ENCODE data around the gene KLHL3.

Gene KLHL3

DNA sequence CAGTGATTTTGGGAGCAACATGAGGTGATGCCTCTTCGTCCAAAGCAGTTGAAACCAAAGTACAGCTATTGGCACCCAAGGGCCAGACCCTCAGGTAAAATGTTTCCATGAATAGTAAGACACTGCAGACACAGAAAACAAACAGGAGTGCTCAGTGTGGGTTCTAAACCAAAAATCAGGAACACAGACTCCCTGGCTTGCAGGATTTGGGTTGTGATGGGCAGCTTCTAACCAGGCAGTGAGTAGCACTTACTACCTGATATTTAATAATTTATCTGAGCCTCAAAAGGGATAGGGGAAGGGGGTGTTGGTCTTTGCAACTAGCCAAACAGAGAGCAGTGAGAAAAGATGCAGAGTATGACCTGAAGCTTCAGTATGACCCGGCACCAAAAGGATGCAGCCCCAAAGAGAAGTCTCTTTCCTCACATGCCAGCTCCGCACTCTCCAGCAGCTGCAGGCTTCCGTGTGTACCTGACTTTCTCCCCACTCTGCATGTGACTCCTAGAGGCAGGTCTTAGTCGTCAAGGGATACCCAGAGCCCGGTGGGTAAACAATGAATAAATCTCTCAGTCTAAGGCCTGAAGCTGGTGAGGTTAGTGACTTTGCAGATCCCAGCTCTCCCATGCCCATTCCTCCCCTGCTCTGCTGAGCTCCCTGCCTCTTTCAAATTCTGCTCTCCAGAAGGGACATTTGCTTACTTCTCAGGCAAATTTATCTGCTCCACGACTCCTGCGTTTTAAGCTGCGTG lies 131.4 kb downstream of the KLHL3 start:
- DNase-seq: no peak

DNA sequence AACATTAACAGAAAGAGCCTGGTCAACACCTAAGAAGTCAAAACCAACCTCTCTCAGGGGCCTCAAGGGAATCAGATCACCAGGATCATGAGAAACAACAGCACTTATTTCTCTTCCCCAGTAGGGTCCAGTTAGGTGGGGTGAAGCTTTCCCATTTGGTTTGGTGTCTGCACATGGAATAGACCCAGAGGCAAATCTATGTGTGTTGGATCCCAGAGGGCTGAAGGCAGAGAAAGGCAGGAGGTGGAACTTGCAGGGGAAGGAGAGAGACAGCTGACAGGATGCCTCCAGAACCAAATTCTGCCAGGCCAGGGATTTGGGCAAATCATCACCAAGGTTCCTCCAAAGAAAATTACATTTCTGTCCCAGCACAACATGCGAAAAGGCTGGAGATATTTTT lies 132.0 kb downstream of the KLHL3 start:
- DNase-seq: no peak

DNA sequence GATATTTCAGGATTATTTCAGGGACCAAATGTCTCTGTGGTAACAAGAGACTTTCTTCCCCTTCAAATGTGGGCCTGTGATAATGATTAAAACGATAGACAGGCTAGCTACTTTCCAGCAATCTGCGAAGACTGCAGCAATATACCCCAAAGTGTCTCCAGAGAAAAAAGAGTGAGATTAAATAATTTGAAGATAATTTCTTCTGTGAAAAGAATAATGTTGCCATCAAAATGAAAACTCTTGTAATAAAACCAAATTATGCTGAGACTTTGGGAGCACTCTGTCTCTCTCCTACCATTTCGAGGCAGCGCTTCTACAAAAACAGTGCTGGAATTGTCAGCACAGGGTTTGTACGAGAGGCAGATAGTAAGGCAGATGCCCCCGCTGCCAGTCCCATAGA lies 132.5 kb downstream of the KLHL3 start:
- DNase-seq: no peak

DNA sequence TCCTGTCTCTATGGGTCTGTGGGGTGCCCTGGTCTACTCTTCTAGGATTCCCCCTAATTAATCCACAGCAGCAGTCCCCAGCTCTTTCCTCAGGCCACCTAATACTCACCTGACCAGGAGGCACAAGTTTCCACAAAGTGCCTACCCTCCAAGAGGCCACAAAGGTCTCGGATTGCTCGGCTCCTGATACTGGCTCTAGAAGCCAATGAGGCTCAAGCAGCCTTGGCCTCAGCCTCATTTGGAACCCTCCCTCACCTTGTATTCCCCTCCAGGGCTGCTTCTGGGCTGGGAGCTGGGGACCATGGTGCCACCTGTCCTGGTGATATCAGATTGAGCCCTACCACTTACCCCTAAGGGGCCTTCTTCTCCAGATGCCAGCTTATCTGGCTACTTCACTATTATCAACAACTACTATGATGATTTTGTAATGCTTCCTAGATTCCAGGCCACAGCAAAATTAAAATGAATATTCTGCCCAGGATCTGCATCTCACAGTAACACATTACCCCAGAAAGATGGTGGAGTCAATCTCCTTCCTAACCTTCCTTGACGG lies 133.1 kb downstream of the KLHL3 start:
- no peak for DNase-seq

DNA sequence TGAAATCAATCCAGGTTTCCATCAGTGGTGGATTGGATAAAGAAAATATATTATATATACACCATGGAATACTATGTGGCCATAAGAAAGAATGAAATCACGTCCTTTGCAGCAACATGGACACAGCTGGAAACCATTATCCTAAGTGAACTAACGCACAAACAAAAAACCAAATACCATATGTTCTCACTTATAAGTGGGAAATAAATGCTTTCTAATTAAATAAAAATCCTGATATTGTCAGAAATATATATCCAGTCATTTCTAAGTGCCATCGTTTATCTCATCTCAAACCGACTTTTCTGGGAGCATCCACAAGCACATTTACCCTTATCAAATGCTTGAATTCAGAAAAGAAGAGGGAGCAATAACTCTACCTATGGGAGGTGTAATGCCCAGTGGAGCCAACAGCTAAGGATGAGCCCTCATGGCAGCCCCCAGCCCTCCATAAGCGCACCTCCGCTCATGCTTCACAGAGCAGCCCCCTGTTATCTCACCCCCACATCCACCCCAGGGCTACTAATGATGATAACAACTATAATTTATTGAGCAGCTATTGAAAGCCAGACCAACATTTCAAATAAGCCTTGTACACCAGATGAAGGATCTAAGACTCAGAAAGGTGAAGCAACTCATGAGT lies 135.0 kb downstream of the KLHL3 start:
- DNase-seq: no peak

DNA sequence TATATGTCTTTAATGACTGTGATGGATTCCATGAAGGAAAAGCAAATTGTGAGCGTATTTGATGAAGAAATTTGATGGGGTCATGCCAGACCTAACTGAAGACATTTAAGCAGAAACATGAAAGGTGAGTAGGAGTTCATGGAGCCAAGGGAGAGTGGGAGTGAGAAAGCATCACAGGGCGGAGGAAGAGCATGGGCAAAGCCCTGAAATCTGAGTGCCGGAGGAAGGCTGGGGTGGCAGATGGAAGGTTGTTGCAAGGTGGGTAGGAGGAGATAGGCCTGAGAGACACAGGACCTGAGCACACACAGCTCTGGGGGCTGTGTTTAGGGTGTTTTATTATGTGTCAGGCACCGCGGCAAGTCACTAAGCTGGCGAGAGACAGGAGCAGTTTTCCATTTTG lies 136.4 kb downstream of the KLHL3 start:
- DNase-seq: no peak

DNA sequence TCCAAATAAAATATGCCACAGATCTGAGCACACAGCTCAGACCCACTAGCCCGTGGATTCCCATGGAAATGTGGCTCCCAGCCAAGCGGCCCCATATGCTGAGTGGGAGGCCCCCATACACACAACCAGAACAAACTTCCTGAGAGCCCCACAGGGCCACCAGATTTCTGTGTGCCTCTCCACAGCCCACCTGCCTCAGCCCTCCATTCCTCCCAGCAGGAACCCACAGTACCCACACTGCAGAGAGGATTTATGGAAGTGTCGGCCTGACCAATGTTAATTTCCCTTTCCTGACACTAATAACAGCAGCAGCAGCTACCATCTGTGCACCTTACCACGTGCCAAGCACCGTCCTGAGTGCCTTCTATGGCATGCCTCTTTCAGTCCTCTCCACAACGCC lies 137.5 kb downstream of the KLHL3 start:
- DNase-seq: peak in 1 of 2 experiments; percentile 42

DNA sequence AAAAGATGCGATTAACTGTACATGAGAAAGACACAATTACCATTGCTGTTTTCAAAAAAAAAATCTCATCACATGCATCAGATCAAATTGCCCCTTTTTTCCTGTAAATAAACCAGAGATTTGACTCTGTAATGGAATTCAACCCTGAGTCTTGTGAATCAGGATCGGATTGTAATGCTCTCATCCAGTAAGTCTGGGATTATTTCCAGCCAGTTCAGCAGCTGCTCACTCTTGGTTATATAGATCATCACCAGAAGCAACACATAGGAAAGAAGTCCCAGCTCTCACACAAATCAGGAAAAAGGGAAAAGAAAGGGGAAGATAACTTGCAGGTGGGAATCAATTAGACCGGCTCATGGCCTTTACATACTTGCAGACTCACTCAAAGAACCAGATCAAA lies 138.9 kb downstream of the KLHL3 start:
- no peak for DNase-seq

DNA sequence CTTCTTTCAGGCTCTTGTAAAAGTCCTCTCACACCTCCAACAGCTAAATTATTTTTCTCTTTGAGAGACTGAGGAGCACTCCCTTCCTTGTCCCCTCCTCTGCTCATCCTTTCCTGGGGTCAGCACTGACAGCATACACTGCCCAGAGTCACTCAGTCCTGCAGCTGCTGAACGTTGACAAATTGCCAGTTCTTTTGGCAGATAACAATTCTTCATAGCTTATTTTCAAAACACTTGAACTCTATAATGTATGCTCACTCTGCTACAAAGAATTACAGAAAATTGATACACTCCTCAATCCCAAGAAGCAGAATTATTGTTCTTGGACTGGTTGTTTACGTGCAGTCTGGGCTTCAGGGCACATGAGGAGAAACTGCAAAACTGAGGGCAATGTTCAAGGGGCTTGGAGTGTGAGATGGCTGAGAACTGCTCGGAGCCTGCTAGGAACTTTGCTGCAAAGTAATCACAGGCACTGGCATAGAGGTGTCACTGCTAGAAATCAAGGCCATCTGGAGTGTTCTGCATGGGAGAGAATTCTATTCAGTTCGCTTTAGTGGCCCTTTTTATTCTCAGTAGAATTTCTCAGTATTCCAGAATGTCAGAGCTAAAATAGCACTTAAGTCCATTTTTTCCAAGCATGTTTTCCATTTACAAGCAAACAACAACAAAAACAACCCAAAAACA lies 140.4 kb downstream of the KLHL3 start:
- no peak for DNase-seq

DNA sequence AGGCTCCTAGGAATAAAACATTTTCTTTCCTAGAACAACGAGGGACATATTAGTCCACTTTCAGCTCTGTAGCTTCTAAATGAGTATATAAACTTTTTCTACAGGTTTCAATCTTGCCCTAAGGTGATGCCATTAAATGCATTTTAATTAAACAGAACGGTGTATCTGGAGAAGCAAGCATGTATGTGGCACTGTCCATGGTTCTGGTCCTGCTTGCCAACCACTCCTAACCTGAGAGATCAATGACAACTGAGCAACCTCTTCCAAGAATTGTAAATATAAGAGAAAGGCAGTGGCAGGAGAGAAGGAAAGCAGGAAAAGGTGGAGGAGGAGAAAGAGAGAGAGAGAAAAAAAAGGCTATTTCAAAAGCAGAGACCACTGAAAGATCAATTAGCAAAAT lies 141.2 kb downstream of the KLHL3 start:
- no peak for DNase-seq

DNA sequence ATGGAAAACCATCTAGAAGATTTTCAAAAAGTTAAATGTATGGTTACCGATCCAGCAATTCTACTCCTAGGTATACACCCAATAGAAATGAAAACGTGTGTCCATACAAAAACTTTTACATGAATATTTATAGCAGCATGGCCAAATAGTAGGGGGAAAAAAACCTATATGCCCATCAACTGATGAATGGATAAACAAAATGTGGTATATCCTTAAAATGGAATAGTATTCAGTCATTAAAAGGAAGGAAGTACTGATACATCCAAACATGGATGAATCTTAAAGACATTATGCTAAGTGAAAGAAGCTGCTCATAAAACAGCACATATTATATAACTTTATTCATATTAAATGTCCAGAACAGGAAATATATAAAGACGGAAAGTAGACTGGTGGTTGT lies 143.6 kb downstream of the KLHL3 start:
- DNase-seq: no peak

DNA sequence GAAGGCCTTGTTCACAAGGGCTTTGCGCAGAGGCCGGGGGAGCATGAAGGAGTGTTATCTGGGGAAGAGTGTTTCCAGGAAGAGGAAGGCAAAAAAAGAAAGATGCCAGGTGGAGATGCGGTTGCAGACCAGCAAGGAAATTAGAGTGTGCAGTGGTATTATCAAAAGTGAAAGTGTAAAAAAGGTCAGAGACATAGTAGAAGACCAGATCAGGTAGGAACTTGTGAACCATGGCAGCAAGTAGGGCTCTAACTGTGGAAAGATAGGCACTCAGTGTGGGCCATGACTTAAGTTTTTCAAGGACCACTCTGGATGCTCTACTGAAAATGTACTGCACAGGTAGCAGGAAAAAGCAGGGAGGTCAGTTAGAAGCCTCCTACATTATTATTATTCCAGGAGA lies 146.7 kb downstream of the KLHL3 start:
- no peak for DNase-seq

DNA sequence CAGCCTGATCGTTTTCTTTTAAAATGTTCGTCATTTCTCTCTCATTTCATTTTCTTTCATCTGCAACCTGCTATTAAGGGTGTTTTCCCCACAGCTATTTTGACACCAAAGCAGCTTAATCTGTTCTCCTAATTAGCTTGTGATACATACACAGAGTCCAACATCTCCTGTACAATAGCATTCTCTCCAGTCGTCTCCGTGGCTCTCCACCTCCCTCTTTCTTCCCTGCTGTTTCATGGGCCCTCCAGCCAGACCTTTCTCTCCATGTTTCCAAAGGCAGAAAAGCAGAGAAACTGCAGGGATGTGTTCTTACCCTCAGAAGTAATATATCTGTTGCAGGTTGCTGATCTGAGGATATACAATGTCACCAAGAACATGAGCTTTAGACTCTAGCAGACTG lies 148.0 kb downstream of the KLHL3 start:
- DNase-seq: no peak

DNA sequence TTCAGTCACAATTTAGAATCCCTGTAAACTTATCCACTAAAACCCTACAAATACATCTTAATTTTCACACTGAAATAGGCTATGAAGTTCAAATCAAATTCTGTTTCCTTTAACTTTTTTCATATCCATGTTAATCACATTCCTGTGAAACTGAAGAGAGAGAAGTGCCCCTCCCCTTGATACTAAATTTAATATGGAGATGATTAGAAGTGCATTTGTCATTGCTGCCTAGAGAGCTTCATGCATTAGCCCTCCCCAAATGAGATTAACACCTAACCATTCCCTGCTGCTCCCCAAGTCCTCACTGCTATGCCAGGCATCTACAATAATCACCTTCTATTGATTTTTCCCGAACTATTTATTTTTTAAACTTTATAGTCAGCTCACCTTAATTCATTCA lies 151.6 kb downstream of the KLHL3 start:
- DNase-seq: no peak

DNA sequence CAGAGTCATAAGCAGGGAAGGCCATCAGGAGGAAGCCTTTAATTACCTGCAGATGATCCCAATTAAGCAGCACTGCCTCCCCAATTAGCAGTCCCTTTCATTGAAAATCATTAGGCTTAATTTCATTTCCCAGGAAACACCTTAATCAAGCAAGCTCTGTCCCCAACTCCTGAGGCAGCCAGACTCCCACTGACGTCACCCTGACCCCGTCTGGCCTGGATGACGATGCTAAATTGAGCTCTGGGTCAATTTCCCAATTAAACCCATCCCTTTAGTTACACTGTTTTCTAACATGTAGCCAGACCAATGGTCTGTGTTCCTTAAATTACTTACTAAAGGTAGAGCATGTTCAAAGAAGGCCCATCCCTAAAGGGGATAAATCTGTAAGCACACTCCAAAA lies 152.8 kb downstream of the KLHL3 start:
- DNase-seq: no peak

DNA sequence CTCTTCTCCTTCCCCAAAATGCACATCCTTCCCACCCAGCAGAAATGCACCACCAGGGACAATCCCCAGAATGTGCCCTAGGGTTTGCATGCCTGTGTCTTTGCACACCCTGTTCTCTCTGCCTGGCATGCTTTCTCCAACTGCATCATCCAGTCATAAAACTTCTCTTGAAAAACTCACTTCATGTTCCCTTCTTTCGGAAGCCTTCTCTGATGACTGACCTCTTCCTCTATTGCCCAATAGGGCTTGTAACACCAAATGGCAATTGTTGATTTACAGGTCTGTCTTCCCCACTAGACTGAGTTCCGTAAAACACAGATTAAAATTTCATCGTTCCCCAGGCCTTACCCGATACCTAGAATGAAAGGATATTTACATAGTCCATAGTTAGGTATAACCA lies 153.7 kb downstream of the KLHL3 start:
- DNase-seq: no peak

DNA sequence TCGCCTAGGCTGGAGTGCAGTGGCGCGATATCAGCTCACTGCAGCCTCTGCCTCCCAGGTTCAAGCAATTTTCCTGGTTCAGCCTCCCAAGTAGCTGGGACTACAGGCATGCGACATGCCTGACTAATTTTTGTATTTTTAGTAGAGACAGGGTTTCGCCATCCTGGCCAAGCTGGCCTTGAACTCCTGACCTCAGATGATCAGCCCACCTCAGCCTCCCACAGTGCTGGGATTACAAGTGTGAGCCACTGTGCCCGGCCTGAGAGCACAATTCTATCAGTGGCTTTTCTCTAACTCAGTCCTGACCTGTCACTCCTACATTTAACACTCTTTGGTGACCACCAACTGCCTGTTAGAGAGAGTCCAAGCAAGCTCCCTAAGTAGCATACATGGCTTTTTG lies 154.1 kb downstream of the KLHL3 start:
- DNase-seq: no peak

DNA sequence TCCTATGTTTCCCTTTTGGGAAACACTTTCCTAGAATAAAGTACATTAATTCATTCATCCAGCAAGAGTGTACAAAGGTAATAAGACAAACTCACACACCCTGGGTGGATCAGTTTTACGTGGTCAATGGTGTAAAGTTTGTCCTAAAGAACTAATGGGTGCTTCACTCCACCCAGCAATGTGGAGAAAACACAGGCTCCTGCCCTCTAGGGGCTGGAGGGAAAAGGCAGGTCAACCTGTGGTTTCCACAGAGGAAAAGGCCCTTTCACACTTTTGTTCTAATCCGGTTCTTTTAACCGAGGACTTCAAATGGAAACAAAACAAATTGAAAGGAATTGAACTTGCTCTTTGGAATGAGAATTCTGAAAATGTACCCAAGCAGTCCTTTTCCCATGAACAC lies 155.9 kb downstream of the KLHL3 start:
- no peak for DNase-seq

DNA sequence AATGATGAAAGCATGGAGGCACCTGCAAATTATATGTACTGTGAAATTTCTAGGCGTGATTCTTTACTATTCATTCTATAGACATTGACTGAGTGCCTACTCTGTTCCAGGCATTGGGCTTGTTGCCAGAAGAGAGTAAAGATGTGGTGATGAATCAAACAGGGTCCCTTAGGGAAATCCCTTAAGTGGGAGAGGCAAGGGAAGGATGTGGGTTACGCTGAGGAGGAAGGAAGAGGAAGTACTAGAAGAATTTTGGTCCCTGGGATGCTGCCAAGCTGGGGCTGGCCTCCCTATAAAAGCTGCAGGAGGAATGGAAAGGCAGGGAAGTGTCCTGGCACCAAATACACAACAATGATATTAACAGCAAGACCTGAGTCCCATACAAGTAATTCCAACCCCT lies 160.0 kb downstream of the KLHL3 start:
- no peak for DNase-seq

DNA sequence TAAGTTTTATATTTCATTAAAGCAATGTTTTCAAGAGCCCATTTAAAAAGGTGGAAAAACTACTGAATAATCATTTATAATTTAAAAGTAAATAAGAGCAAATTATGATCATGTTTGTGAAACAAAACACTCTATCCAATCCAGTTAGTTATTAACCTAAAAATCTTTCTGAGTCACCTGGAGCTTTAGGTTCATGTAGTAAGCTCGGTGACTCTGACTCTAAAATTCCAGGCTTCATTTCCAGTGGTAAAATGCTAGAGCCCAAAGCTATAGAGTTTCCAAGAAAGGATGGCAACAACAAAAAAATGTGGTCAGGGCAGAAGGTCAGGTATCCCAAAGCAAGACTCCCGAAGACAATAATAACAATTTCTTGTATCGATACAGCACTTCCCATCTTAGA lies 160.7 kb downstream of the KLHL3 start:
- DNase-seq: no peak

DNA sequence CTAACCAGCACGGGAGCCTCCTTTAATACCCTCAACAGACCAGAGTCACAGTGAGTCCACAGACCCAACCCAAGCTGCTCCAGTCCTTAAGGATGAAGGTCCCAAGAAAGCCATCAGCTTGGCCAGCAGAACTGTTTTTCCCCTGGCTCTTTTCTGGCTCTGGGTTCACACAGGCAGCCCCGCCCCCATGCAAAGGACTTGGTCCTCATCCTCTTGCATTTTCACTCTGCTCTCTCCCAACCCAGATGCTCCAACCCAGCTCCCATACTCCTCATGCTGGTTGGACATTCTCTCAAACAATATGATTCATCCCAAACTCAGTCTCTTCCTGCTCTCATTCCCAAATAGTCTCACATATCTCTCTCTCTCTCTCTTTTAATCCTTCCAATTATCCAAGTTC lies 162.5 kb downstream of the KLHL3 start:
- DNase-seq: no peak

DNA sequence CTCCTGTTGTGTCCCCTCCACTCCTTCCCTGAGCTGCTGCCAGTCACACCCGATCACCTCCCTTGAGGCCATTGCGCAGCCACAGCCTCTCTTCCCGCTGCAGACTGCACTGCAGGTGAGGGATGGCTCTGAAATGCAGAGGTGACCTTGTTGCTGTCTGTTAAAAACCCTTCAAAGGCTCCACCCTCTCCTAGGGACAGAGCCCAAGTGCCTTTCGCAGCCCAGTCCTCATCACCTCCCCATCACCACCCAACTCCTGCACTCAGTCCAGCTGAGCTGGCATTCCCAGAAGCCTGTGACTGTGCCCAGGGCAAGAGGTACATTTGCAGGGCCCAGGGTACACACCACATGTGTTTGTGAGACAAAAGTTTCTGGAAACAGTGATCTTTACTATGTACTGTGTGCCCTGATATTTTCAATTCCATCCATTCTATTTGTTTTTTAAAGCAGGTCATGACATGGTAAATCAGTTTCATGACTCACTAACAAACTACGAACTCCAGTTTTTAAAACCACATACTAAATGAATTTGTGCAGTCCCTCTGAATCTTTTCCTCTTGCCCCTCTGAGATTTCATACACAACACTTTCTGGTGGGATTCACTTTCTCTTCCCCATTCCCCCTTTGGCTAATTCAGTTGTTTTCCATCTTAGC lies 163.7 kb downstream of the KLHL3 start:
- no peak for DNase-seq

DNA sequence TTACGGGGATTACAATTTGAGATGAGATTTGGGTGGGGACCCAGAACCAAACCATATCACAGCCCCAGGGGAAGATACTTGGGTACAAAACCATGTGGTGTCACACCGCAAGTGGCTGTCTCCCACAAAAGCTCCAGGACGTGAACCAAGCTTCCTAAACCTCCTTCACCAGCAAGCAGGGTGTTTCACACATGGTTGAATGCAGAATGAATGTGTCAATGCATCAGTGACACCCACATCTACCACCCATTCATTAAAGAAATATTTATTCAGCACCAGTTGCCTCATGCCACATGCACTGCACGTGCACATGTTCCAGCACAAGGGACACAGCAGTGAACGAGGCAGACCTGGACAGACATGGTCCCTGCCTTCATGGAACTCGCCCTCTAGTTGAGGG lies 165.8 kb downstream of the KLHL3 start:
- DNase-seq: no peak
